ENCODE measurements around the gene LRRC73. TPM values are rescaled to one million over a fixed set of nuclear protein-coding genes. Genes with fewer than 3 reads are reported as not detected.
"Not testable (repeated sequence)": the region's sequence is repeated elsewhere in the genome, so short reads cannot be mapped to it uniquely, and the experiment has no call there.

The LRRC73 gene
- total and polyA plus RNA-seq, 9 of the 15 experiments (the other 6 are each of a cell fraction or from before 2014, with no cell fraction given): 0.07 to 0.55 (median 0.16) TPM; not detected in 3

- TF ChIP-seq, protein P1, sequence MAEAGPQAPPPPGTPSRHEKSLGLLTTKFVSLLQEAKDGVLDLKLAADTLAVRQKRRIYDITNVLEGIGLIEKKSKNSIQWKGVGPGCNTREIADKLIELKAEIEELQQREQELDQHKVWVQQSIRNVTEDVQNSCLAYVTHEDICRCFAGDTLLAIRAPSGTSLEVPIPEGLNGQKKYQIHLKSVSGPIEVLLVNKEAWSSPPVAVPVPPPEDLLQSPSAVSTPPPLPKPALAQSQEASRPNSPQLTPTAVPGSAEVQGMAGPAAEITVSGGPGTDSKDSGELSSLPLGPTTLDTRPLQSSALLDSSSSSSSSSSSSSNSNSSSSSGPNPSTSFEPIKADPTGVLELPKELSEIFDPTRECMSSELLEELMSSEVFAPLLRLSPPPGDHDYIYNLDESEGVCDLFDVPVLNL (CRISPR knock-in tag; IDR thresholded peaks at IDR 0.05; ENCODE audit: low read depth): no peak
- no peak for TF ChIP-seq SIX5 (IDR thresholded peaks at IDR 0.05; ENCODE audit: borderline replicate concordance in 1 of 2, insufficient read depth in 1 of 2, low read depth in 1 of 2, low read length in 2 of 2)
- TF ChIP-seq, protein P2, sequence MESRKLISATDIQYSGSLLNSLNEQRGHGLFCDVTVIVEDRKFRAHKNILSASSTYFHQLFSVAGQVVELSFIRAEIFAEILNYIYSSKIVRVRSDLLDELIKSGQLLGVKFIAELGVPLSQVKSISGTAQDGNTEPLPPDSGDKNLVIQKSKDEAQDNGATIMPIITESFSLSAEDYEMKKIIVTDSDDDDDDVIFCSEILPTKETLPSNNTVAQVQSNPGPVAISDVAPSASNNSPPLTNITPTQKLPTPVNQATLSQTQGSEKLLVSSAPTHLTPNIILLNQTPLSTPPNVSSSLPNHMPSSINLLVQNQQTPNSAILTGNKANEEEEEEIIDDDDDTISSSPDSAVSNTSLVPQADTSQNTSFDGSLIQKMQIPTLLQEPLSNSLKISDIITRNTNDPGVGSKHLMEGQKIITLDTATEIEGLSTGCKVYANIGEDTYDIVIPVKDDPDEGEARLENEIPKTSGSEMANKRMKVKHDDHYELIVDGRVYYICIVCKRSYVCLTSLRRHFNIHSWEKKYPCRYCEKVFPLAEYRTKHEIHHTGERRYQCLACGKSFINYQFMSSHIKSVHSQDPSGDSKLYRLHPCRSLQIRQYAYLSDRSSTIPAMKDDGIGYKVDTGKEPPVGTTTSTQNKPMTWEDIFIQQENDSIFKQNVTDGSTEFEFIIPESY (CRISPR knock-in tag; IDR thresholded peaks at IDR 0.05): no peak
Measured at GRCh38 chr6:43459535-43459934, 50.6 kb downstream of the LRRC73 start (continued).

- TF ChIP-seq POLR2G (IDR thresholded peaks at IDR 0.05; ENCODE audit: low read depth, low read length): 0 out of 2 replicates have a peak, but pooled peaks have one; percentile 19
- H3K4me3 ChIP-seq; DNase-seq (ENCODE audit: extremely low read depth in 1 of 4, low spot score in 3 of 4); ATAC-seq; FAIRE-seq; H3K9ac ChIP-seq (ENCODE audit: insufficient read depth in 1 of 2, low read depth in 2 of 2, low read length in 2 of 2); H2AFZ ChIP-seq (ENCODE audit: low read depth, low read length); in situ Hi-C loops (cut with MboI); intact Hi-C loops (cut with micrococcal nuclease); H3K9me1 ChIP-seq (ENCODE audit: control insufficient read depth, insufficient read depth, low read length); H3K4me2 ChIP-seq (ENCODE audit: insufficient read depth, low read length); BruUV-seq (replicated peaks); H3K79me2 ChIP-seq (ENCODE audit: control insufficient read depth, insufficient read depth, low read length); H3K27ac ChIP-seq (ENCODE audit: extremely low read depth, low read depth, low read length); H3K9me3 ChIP-seq (replicated peaks; ENCODE audit: control insufficient read depth, insufficient read depth, low read depth, low read length); H3K36me3 ChIP-seq (ENCODE audit: control insufficient read depth, insufficient read depth, low read length); H4K20me1 ChIP-seq (replicated peaks; ENCODE audit: control insufficient read depth, insufficient read depth, low read length); POLR2A ChIA-PET: not testable (repeated sequence)
- 73% methylated on average over 15 of the region's 15 CpGs for WGBS (ENCODE audit: insufficient coverage, low coverage, missing lambda C conversion rate)
- CTCF ChIA-PET (ENCODE audit: low intra/inter-chr PET ratio): interaction anchor here (0.6 to 1.2 kb wide), 4 partner anchors 31 to 288 kb away, joined by 3 to 8 read pairs (median 5); no protein-coding TSS in a partner anchor
- peaks cover 0 to 18% of the 10 kb centered on the region in 2 experiments; a peak in 4 of 5 replicates for H3K4me1 ChIP-seq (replicated peaks in 1 of 2; ENCODE audit: control insufficient read depth in 2 of 2, insufficient read depth in 2 of 2, low read length in 2 of 2)
- H3K27me3 ChIP-seq (ENCODE audit: control insufficient read depth in 2 of 2, insufficient read depth in 2 of 2, low read length in 2 of 2): peaks cover 9 to 11% of the 10 kb centered on the region in 2 experiments; a peak in 3 of 5 replicates
Measured at GRCh38 chr6:43458154-43458553, 52.0 kb downstream of the LRRC73 start.

All from K562 (cell line).